HCT116 (cell line): Measurements from ENCODE around the gene PTPN12.

Source experiments
- EZH2 ChIP-seq: fragments of 200-600 bp; sonication (generic); IDR thresholded peaks from 2 replicates; pipeline ENCODE4 v1.6.1; 2017; ENCODE audit warnings: antibody characterized with exemption, mixed run types
- POLR2A ChIP-seq: IDR thresholded peaks from 2 replicates; pipeline ENCODE4 v1.7.0; 2011; ENCODE audit warnings: borderline replicate concordance; ENCODE audit not compliant: insufficient read depth, insufficient read length; ENCODE audit errors: extremely low read depth
- RAD21 ChIP-seq: IDR thresholded peaks from 2 replicates; pipeline ENCODE4 v1.6.1; 2012; ENCODE audit warnings: low read depth, mild to moderate bottlenecking
- SRF ChIP-seq: IDR thresholded peaks from 2 replicates; pipeline ENCODE4 v1.6.1; 2012; ENCODE audit warnings: low read depth
- TCF7L2 ChIP-seq: IDR thresholded peaks from 2 replicates; pipeline ENCODE4 v1.7.0; 2011; ENCODE audit warnings: borderline replicate concordance, inconsistent platforms; ENCODE audit not compliant: insufficient read depth, insufficient read length; ENCODE audit errors: extremely low read depth
- TF ChIP-seq, protein P1 (sequence below): IDR thresholded peaks from 2 replicates; pipeline ENCODE4 v1.6.1; 2012
- TF ChIP-seq, protein P2 (sequence below), 3 experiments: fragments of 200-600 bp in 1 of 3; sonication (generic) in 1 of 3; IDR thresholded peaks in 2 of 3; conservative IDR thresholded peaks in 1 of 3; 2 replicates each; pipeline ENCODE4 v1.5.1; 2012 to 2017; ENCODE audit warnings: low read depth in 2 of 3, low read length in 2 of 3, antibody characterized with exemption in 1 of 3, borderline replicate concordance in 1 of 3, control low read depth in 1 of 3, mild to moderate bottlenecking in 1 of 3, mixed read lengths in 1 of 3, mixed run types in 1 of 3, moderate library complexity in 1 of 3; ENCODE audit not compliant: insufficient read depth in 1 of 3
- TF ChIP-seq, protein P3 (sequence below): IDR thresholded peaks from 2 replicates; pipeline ENCODE4 v1.6.1; 2012

DNA sequence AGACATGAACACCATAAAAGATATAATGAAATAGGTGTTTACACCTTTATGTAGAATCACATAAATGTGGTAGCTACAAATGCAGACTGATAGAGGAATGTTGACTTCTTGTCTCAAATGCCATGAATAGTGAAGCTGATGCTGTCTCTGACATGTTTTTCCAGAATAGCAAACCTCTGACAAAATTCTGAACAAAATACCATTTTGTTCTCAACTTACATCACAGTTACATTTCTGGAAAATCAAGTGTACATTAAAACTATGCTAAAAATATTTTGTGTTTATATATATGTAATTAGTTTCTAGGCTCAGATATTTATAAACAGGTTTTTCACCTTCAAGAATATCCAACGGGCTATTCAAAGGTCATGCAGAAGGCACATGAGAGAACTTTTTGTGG, 16.8 kb upstream of the PTPN12 start:
- TF ChIP-seq TCF7L2, result no peak
- TF ChIP-seq EZH2, result no peak
- no peak for TF ChIP-seq POLR2A
- TF ChIP-seq, protein P1, sequence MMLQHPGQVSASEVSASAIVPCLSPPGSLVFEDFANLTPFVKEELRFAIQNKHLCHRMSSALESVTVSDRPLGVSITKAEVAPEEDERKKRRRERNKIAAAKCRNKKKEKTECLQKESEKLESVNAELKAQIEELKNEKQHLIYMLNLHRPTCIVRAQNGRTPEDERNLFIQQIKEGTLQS, result no peak
- TF ChIP-seq RAD21, result no peak
- TF ChIP-seq, protein P2, sequence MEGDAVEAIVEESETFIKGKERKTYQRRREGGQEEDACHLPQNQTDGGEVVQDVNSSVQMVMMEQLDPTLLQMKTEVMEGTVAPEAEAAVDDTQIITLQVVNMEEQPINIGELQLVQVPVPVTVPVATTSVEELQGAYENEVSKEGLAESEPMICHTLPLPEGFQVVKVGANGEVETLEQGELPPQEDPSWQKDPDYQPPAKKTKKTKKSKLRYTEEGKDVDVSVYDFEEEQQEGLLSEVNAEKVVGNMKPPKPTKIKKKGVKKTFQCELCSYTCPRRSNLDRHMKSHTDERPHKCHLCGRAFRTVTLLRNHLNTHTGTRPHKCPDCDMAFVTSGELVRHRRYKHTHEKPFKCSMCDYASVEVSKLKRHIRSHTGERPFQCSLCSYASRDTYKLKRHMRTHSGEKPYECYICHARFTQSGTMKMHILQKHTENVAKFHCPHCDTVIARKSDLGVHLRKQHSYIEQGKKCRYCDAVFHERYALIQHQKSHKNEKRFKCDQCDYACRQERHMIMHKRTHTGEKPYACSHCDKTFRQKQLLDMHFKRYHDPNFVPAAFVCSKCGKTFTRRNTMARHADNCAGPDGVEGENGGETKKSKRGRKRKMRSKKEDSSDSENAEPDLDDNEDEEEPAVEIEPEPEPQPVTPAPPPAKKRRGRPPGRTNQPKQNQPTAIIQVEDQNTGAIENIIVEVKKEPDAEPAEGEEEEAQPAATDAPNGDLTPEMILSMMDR (IDR thresholded peaks at IDR 0.05 in 2 of 3, conservative IDR thresholded peaks at IDR 0.05 in 1 of 3; ENCODE audit: borderline replicate concordance in 1 of 3, insufficient read depth in 1 of 3, low read depth in 2 of 3, low read length in 2 of 3), result no peak
- TF ChIP-seq, protein P3, sequence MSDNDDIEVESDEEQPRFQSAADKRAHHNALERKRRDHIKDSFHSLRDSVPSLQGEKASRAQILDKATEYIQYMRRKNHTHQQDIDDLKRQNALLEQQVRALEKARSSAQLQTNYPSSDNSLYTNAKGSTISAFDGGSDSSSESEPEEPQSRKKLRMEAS, result no peak
- TF ChIP-seq SRF, result no peak
